Renal cortical epithelial cell (primary cell): Measurements from ENCODE around the gene UPP1. TPM values are rescaled to one million over a fixed set of nuclear protein-coding genes. Genes with fewer than 3 reads are reported as not detected.
"Not testable (repeated sequence)": the region's sequence is repeated elsewhere in the genome, so short reads cannot be mapped to it uniquely, and the experiment has no call there.

Source experiments
- DNase-seq: peaks from one replicate; pipeline ENCODE4 v3.0.0-alpha.2; 2011; ENCODE audit warnings: low read depth
- total RNA-seq: library from RNA; depleted of rRNA; stranded (reverse); fragments of >200 nt; gene quantifications from 2 replicates; pipeline ENCODE4 v1.2.3, GENCODE V29; 2014

Gene UPP1
- total RNA-seq, 1 donor from 2014 or later: 9.3 TPM

DNA sequence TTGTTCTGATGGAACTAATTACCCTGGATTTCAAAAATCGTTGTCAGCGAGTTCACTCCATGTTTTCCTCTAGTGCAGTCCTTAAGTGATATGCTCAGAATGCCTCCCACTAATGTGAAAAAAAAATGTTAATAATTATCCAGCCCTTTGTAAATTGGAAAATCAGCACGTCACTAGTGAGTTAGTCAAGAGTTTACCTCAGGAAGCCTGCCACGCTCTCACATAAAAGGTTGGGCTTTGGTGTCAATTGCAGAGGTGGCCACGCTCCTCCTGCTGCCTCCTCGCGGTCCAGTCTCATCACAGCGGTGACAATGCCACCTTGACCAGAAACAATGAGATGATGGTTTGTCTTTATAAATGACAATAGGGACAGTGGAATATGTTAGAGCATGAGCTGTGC lies 22.5 kb downstream of the UPP1 start:
- DNase-seq: peak; percentile 89

DNA sequence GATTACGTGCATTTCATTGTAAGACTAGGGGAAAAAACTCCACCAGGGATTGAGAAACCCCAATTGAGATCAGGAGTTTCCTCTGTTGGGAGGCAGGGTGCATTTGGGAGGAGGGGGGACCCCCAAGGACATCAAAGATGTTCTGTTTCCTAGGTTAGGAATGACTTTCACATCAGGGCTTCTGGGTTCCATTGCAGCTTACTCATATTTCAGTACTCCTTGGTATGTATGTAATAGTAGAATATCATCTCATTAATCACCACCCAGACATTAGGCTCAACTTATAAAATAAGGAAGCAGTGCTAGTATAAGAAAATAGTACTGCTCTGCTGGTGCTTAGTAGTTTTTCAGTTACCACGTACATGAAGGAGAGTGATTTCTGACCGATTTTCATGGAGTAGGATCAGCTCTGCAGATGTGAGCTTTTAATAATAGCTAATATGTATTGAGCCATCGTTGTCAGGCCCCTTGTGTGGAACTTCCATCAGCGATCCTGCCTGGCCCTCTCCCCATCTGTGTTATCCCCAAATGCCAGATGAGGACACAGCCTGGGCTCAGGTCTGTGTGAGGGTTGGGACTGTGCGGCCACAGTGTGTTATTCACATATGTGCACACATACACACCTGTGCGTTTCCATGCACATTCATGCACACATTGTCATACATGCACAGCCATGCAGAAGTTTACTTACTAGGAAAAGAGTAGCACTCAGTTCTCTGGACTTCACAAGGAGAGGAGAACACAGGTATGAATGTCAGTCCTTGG lies 23.5 kb downstream of the UPP1 start:
- DNase-seq: peak; percentile 25

DNA sequence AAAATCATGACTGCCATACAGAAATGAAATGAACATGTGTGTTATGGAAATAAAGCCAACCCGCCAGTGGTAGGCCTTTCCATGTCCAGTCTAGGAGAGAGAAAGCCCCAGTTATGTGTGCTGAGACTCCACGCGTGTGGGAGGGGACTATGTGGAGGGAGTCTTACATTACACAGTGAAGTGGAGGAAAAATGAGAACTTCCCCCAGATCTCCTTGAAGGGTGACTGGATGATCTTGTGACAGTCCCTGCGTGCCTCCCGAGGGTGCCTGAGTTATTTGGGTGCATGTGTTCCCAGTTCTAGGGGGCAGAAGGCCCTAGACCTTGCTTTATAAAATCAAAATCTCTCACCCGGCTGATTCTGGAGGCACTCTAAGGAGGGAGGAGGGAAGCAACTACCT lies 24.2 kb downstream of the UPP1 start:
- DNase-seq: no peak

DNA sequence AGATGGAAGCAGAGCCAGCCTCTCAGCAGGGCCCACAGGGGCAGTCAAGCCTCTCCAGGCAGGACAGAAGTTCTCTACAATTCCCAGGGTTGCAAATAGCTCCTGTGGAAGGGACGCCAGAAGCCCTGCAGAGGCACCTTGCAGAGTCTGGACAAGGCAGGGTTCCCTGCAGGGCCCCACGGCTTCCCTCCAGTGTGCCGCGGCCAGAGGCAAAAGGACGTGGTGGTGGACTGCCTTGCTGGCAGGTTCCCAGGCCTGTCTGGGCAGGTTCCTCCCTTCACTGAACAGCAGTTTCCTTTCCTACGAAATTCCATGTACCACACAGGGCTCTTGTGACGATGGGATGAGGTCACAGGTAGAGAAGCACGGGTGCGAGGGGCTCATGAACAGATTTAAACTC lies 25.1 kb downstream of the UPP1 start:
- no peak for DNase-seq

DNA sequence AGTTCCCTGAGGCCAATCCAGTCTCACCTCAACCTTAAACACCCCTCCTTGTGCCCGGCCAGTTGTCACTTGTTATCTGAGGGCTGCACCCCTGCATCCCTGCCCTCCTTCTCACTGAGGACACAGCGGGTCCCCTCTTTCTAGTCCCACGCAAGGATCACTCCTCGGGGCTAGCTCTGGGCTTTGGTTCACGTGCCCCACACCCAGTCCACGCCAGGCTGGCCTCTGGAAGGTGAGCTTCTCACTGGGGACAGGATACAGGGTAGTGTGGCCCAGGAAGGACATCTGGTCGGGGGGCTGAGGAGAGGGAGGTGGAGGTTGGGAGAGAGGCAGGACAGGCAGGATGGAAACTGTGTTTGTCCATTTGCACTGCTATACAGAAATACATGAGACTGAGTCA lies 25.5 kb downstream of the UPP1 start:
- DNase-seq: no peak

DNA sequence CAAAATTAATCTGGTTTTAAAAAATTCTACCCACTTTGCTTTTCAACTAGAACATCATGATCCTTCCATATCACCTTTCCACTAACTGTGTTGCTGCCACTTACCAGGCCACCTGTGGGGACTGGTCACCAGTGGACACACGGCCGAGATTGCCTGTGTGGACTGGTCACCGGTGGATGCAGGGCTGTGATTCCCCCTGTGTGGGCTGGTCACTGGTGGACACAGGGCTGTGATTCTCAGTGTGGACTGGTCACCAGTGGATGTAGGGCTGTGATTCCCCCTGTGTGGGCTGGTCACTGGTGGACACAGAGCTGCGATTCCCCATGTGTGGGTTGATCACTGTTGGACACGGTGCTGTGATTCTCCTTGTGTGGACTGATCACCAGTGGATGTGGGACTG lies 27.0 kb downstream of the UPP1 start:
- DNase-seq: no peak

DNA sequence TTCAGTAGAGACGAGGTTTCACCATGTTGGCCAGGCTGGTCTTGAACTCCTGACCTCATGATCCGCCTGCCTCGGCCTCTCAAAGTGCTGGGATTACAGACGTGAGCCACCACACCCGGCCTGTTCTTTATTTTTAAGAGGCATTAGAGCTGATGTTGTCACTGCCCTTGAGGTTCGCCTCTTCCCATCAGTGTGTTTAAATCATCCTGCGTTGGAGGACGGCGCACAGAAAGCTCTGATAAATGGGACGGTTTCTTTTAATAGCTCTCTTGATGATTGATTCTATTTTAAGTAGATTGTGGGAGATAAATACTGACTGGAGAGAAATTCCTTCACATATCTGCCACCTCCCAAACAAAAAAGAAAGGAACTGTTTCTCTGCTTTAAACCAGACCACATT lies 29.0 kb downstream of the UPP1 start:
- DNase-seq: no peak

DNA sequence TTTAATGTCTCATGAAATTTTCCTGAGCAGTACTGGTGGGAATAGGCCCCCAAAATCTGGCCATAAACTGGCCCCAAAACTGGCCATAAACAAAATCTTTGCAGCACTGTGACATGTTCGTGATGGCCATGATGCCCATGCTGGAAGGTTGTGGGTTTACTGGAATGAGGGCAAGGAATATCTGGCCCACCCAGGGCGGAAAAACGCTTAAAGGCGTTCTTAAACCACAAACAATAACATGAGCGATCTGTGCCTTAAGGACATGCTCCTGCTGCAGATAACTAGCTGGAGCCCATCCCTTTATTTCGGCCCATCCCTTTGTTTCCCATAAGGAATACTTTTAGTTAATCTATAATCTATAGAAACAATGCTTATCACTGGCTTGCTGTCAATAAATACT lies 31.5 kb downstream of the UPP1 start:
- not testable (repeated sequence) for DNase-seq

DNA sequence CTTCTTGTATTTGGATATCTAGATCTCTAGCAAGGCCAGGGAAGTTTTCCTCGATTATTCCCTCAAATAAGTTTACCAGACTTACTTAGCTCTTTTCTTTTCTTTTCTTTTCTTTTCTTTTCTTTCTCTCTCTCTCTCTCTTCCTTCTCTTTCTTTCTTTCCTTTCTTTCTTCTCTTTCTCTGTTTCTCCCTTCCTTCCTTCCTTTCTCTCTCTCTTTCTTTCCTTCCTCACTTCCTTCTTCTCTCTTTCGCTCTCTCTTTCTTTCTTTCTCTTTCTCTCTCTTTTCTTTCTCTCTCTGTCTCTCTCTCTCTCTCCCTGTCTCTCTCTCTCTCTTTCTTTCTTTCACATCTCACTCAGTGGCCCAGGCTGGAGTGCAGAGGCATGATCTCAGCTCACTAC lies 37.0 kb downstream of the UPP1 start:
- DNase-seq: no peak

DNA sequence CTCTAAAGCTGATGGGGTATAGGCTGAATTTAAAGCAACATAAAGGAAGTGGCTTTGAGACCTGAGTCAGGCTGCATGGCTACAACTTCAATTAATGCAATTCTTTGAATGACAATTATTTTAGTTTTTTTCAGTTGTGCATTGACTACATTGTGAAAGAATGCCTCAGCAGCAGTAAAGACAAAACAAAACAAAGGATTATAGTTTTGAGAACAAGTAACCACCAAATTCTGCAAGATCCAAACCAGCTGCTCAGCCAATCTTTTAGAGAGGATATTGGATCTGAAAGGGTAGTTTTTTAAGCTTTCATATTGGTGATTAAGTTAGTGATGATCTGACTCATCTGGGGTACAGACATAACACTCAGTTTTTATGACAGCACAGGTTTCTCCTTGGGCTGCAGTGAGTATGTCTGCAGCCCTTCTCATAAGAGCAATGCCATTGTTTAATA lies 41.6 kb downstream of the UPP1 start:
- DNase-seq: no peak

DNA sequence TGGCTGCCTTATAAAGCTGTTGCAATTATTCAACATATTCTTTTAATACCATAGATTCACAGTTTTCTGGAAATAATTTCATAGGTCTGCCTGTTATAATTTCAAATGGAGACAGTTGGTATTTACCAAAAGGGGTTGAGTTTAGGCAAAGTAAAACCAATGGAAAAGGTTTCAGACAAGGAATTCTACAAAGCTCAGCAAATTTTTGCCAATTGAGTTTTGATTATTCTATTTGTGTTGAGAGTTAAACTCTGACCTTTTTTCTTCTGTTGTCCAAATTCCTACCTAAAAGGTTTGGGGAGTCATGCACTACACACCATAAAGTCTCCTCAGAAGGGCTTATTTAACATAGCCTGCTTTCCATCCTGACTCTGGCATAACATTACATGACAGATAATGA lies 43.7 kb downstream of the UPP1 start:
- no peak for DNase-seq

DNA sequence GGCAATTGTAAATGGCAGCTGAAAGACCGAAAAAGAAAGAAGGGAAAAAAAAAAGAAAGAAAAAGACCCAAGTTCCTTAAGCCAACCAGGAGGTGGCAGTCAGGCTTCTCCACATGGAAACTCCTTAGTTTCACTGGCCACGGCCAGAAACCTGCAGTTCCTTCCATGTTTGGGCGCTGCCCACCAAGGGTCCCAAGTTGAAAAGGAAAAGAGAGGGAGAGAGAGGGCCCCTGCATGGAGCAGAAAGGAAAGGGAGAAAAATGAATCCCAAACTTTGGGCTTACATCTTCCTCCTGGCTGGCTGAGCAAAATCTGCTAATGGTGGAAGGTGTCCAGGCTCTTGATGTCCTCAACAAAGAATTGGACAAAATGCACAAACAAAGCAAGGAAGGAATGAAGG lies 50.4 kb downstream of the UPP1 start:
- no peak for DNase-seq

DNA sequence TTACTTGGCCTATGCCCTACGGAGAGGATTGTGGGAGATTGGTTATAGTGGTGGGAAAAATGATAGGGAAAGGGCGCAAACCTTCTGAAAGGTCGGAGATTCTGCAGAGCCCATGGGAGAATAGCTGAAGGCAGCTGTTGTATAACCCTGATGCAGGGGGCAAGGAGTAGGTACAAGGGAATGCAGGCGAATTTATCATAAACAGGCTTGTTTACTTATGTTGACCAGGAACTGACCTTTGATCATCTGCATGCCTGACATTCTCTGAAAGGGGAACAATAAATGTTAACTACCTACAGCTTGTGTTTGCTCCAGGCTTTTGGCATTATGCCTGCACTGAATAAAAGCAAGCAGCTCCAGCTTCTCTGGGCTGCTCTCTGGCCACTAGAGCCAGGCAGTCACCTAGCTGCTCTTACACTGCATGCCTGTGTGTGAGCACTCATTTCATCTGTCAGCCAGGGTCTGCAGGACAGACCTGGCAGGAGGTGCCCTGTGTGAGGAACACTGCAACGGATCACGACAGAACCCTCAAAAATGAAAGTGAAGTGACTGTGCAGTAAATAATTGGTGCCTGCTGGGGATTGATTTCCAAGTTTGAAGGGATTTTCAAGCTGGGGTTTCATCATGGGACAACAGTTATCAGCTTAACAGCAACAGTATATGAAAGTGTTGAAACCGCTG lies 51.1 kb downstream of the UPP1 start:
- DNase-seq: peak; percentile 91

DNA sequence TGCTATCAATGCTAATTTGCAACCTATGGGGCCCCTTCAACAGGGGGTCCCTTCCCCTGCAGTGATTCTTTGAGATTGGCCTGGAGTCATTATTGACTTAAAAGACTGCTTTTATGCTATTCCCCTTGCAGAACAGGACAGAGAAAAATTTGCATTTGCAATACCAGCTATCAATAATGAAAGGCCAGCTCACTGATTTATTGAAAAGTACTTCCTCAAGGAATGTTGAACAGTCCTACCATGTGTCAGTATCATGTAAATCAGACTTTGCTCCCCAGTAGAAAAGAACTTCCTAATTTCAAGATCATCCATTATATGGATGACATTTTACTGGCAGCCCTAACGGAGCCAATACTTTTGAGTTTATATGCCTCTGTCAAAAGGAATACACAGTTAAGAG lies 52.5 kb downstream of the UPP1 start:
- DNase-seq: no peak

DNA sequence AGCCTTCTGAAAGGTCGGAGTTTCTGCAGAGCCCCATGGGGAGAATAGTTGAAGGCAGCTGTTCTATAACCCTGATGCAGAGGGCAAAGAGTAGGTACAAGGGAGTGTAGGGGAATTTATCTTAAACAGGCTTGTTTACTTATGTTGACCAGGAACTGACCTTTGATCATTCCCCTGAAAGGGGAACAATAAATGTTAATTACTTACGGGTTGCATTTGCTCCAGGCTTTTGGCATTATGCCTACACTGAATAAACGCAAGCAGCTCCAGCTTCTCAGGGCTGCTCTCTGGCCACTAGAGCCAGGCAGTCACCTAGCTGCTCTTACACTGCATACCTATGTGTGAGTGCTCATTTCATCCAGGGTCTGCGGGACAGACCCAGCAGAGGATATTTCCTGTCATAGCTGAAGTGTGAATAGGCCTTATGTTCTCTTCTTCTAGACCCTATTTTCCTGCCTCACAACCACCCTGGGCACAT lies 55.3 kb downstream of the UPP1 start:
- peak; percentile 86 for DNase-seq

DNA sequence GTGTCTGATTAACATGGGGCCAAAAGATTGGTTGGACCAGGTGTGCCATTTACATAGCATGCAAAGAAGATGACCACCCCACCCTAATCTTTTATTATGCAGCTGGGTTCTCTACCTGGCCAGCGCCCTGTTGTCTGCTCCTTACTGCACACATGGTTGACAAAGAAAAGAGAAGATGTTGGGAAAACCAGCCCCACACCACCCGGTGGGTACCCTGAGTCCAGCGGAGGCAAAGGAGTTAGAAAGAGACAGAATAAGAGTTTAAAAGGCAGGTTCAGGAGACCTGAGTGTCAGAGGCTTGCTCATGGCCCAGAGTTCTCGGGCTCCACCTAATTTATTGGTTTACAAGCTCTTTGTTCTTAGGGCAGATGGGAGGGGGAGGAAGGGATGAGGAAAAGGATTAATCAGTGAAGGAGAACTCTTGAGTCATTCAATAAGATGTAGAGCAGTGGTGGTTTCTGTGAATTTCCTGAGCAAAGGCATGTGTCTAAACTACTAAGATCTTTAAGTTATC lies 58.1 kb downstream of the UPP1 start:
- peak; percentile 79 for DNase-seq

DNA sequence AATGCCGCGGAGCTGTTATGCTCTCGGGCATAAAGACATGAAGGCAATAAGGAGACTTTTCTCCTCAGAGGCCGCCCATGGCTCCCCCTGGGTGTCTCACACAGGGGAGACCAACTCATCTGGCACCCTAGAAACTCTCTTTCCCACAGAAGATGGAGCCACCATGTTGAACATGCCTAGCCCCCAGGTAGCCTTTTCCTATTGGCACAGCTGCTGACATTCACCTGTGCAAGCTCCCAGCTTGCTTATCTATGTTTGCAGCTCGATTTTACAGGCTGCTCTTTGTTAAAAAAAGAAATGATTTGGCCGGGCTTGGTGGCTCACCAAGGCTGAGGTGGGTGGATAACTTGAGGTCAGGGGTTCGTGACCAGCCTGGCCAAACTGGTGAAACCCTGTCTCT lies 58.6 kb downstream of the UPP1 start:
- not testable (repeated sequence) for DNase-seq

DNA sequence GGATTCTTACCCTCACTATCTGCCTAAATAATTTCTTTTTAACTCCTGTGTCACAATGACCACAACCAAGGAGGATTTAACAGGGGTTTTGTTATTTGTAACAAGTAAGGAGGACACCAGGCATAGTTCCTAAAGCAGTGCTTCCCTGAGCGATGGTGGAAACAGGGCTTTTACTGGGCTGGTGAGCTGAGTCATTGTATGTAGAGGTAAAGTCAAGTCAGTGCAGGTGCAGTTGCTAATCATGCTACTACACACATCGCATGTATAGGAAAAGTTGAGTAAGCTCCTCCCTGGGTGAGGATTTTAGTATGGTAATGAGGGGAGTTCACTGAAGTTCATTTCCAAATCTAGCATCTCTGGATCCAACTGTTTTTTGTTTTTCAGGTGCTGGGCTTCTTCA lies 59.2 kb downstream of the UPP1 start:
- no peak for DNase-seq

DNA sequence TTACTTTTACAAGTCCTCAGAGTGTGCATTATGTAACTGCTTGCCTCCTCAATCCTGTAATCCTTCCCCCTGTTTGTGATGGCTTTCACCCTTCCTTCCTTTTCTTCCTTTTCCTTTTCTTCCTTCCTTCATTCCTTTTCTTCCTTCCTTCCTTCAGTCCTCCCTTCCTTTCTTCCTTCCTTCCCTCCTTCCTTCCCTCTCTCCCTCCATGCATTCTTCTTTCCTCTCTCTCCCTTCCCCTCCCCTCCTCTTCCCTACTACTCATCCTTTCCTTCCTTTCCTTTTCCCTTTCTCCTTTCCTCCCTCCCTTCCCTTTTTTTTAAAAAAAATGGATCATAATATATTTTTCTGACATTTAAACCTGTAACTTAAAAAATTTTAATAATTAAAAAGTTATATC lies 60.0 kb downstream of the UPP1 start:
- DNase-seq: no peak

DNA sequence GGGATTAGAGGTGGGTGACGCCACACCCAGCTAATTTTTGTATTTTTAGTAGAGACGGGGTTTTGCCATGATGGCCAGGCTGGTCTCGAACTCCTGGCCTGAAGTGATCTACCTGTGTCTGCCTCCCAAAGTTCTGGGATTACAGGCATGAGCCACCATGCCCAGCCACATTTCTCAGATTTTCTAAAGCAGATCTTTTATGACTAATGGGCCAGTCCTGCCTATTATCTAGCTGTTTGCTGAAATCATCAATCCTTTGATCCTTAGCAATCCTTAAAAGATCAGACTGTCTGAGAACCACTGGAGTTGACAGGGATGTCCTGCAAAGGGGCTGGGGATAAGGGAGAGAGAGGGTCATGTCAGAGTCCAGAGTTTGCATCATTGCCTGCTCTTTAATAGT lies 61.0 kb downstream of the UPP1 start:
- no peak for DNase-seq

DNA sequence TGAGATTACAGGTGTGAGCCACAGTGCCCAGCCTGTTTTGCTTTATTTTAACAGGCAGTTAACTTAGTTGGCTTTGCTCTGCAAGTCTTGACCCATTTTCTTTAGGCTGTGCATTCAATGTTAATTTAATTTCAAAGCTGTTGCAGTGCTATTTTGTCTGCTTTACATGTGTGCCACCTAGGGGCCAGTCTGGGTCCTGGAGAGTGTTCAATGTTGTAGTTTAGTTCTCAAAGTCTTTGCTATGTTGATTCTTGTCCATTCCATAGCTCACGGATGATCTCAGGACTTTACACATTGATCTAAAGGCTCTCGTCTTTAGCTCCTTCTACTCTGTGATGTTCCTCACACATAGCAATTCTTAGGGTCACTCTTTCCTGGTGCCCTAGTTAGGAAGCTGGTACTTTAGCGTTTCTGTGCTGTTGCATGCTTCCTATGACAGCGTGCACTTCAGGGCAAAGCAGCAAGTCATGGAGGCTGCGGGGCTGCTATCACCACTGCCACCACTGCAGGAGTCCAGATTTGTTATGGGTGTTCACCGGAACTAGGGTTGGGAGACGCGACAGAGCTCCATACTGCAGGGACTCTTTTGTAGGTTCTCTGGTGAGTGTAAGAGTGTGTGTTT lies 65.8 kb downstream of the UPP1 start:
- DNase-seq: peak; percentile 59
